Mucosa of descending colon (tissue), 3 donors: ENCODE data around the gene IFNGR2. TPM values are rescaled to one million over a fixed set of nuclear protein-coding genes. Genes with fewer than 3 reads are reported as not detected.

Experiments
- ATAC-seq: fragments of 200-7000 bp; cut with Tn5 transposase; one replicate; pipeline ENCODE4 v1.9.1; 2020; ENCODE audit warnings: mild to moderate bottlenecking, moderate library complexity
- DNase-seq, 3 donors: peaks; one replicate each; pipeline ENCODE4 v3.0.0-alpha.2; 2020
- H3K36me3 ChIP-seq: fragments of 200-600 bp; one replicate; pipeline ENCODE4 v1.8.0; 2021; ENCODE audit warnings: low read depth, mild to moderate bottlenecking
- H3K4me1 ChIP-seq: fragments of 200-600 bp; one replicate; pipeline ENCODE4 v1.8.0; 2021; ENCODE audit warnings: low read depth, mild to moderate bottlenecking
- H3K4me3 ChIP-seq: fragments of 200-600 bp; one replicate; pipeline ENCODE4 v1.8.0; 2021; ENCODE audit warnings: mild to moderate bottlenecking
- H3K9me3 ChIP-seq: fragments of 200-600 bp; one replicate; pipeline ENCODE4 v1.8.0; 2021; ENCODE audit warnings: mild to moderate bottlenecking
- CTCF ChIP-seq: fragments of 200-600 bp; IDR thresholded peaks from one replicate; pipeline ENCODE4 v1.8.0; 2022; ENCODE audit warnings: antibody characterized with exemption, mild to moderate bottlenecking
- intact Hi-C, 2 donors: fragments of 100-400 bp; cut with DNase I in 1 of 2; cut with micrococcal nuclease in 1 of 2; formaldehyde crosslinking; loops; one replicate each; pipeline versions ENCODE4 v1.11.0 to v1.11.1; 2022; cut with DNase I, micrococcal nuclease
- total RNA-seq, 3 donors: library from RNA; stranded (reverse); fragmentation: NEBNext Ultra II Directional in 2 of 3; extraction: Animal tissue kit (Norgen Biotek cat#: 25700) in 2 of 3; gene quantifications; one replicate each; pipeline versions ENCODE4 v1.2.1 to v1.2.4, GENCODE V29; 2021 to 2023
- donor health status: DM: no; HTN: no; CAD: no; lungs with moderate emphysema.
- donor health status: DM: no; HTN: no; CAD: no.
- donor health status: DM: no; HTN: yes; CAD: no.

The IFNGR2 gene
- total RNA-seq, 3 donors from 2014 or later = 56.3 to 155 (median 87.8) TPM

- peaks cover 7% of the 10 kb centered on the region for H3K4me1 ChIP-seq
- DNase-seq (no peak), ATAC-seq (no peak)
- no peaks in the 10 kb centered on the region for H3K36me3 ChIP-seq
- no peaks in the 10 kb centered on the region for H3K9me3 ChIP-seq
- TF ChIP-seq CTCF = no peak
- H3K4me3 ChIP-seq = no peak overlapping the region
- intact Hi-C loops = no loop called here
These were observed 18.6 kb downstream of the IFNGR2 start for GRCh38 chr21:33421713-33422393.

GRCh38 chr21:33424214-33424613 lies 21.0 kb downstream of the IFNGR2 start:
- intact Hi-C loops = no loop called here
- TF ChIP-seq CTCF = no peak
- ATAC-seq = no peak
- Histone ChIP-seq H3K9me3 (no peaks in the 10 kb centered on the region), H3K4me3 (no peak overlapping the region), H3K4me1 (no peaks in the 10 kb centered on the region), H3K36me3 (no peaks in the 10 kb centered on the region)
- DNase-seq = no peak

GRCh38 chr21:33425825-33426224 lies 22.6 kb downstream of the IFNGR2 start:
- DNase-seq (no peak), ATAC-seq (no peak)
- Histone ChIP-seq H3K9me3 (no peaks in the 10 kb centered on the region), H3K4me3 (no peak overlapping the region), H3K4me1 (no peaks in the 10 kb centered on the region), H3K36me3 (no peaks in the 10 kb centered on the region)
- no peak for TF ChIP-seq CTCF
- intact Hi-C loops = no loop called here

GRCh38 chr21:33427051-33427450 lies 23.8 kb downstream of the IFNGR2 start:
- no peak for TF ChIP-seq CTCF
- ATAC-seq = no peak
- intact Hi-C loops = no loop called here
- Histone ChIP-seq H3K36me3 (no peaks in the 10 kb centered on the region), H3K4me1 (no peaks in the 10 kb centered on the region), H3K4me3 (no peak overlapping the region), H3K9me3 (no peaks in the 10 kb centered on the region)
- DNase-seq = no peak

- no peak for ATAC-seq
- Histone ChIP-seq H3K36me3 (peaks cover 3% of the 10 kb centered on the region), H3K4me3 (no peak overlapping the region), H3K9me3 (no peaks in the 10 kb centered on the region), H3K4me1 (no peaks in the 10 kb centered on the region)
- no peak for TF ChIP-seq CTCF
- no peak for DNase-seq
- intact Hi-C loops = no loop called here
These were observed 25.5 kb downstream of the IFNGR2 start for GRCh38 chr21:33428669-33429068.

- intact Hi-C loops = no loop called here
- no peak for TF ChIP-seq CTCF
- peaks cover 3% of the 10 kb centered on the region for H3K36me3 ChIP-seq
- ATAC-seq = no peak
- no peak overlapping the region for H3K4me3 ChIP-seq
- no peak for DNase-seq
- no peaks in the 10 kb centered on the region for H3K4me1 ChIP-seq
- no peaks in the 10 kb centered on the region for H3K9me3 ChIP-seq
These were observed 27.6 kb downstream of the IFNGR2 start for GRCh38 chr21:33430858-33431257.
